Stimulated activated CD4-positive, alpha-beta T cell treated with anti-CD3 and anti-CD28 coated beads, Interleukin-1b, Interleukin-23, amount 100 ng/mL, for 24 hours (primary cell): ENCODE data around the gene HGF.
"Not testable (repeated sequence)": the region's sequence is repeated elsewhere in the genome, so short reads cannot be mapped to it uniquely, and the experiment has no call there.

Experiments
- DNase-seq, 4 experiments: peaks; one replicate each; pipeline ENCODE4 v3.0.0-alpha.2; 2020; ENCODE audit warnings: low read depth in 4 of 4, low spot score in 1 of 4

The HGF gene

GRCh38 chr7:81722250-81722649, 47.6 kb downstream of the HGF start:
- not testable (repeated sequence) for DNase-seq

DNA sequence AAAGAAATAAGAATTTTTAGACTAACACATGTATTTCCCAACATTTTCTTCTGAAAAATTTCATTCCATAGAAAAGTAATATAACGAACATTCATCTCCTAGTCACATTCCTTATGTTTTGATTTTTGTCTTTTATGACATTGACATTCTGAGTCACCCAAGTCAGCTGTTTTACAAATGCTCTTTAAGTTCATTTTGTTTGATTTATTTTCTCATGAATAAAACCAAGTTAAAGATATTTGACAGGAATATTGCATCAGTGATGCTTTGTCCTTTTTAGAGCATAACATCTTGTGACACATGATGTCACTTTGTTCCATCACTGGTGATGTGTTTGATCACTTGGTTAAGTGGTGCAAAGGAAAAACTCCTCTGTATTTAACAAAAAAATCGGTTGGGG, 48.4 kb downstream of the HGF start:
- DNase-seq: no peak

GRCh38 chr7:81719865-81720264, 50.0 kb downstream of the HGF start:
- DNase-seq: no peak

GRCh38 chr7:81715984-81716588, 53.8 kb downstream of the HGF start:
- no peak for DNase-seq

DNA sequence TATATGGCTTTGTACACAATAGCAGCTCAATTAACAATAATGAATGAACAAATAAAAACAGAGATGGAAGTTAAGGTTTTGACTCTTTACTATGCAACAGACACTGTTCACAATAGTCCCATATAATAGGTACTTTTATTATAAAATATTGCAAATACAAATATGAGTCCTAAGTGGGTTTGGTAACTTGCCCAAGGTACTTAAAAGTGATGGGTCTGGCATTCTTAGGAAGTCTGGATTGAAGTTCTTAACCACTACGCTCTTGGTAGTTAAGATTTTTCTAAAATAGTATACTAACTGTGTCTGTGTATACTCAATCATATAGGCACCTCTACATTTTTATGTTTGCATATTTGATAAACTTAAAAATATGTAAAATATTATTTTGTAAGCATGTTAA, 55.5 kb downstream of the HGF start:
- no peak for DNase-seq

- no peak for DNase-seq
Measured at GRCh38 chr7:81710751-81711150, 59.1 kb downstream of the HGF start.

DNA sequence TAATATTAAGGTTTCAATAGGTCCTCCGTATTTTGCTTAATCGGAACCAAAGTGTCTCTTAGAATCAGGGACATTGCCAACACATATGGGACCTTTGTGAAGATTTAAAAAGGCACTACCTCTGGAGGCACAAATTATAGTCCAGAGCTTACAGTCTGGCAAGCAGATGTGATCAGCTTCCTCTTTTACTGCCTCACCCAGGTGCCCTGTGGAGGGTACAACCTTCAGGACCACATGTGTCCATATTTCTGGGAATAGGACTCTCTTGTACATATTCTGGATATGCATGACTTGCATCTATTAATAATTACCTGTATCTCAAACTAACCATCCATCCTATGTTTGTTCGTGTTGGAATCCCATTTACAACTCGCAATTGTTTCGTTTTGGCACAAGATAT, 60.0 kb downstream of the HGF start:
- no peak for DNase-seq

DNA sequence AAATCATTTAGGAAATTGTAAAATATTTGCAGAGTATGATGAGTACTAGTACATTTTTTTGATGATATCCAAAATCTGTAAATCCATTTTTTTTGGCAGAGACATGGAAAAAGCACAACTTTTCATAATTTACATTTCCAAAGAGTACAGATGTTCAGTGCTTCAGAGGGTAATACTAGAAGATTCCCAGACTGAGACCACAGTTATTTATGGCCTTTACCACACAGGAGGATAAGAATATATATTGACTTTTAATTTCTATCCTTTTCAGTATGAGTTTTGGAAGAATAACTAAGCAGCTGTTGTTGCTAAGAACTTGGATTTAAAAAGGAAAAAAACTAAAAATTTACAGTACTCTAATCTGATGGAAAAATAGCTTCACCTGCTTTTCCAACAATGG, 61.9 kb downstream of the HGF start:
- DNase-seq: no peak

GRCh38 chr7:81707196-81707595, 62.7 kb downstream of the HGF start:
- no peak for DNase-seq

- DNase-seq: no peak
Measured at GRCh38 chr7:81705206-81705605, 64.6 kb downstream of the HGF start.

DNA sequence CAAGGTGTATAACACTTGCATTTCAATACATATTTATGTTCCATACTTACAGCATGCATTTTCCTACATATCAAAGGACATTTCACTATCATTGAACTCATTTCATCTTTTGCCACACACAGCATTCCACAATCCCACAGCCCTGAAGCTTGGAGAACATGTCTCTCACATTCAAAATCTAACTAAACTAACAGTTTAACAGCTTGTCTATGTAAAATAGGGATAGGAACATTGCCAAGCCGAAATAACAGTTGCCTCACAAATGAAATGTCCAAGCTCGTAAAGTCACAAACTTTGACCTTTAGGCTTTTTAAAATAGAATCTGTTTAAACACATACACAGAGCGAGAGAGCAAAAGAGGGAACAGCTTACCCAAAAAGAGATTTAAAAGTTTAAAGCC, 65.3 kb downstream of the HGF start:
- no peak for DNase-seq

DNA sequence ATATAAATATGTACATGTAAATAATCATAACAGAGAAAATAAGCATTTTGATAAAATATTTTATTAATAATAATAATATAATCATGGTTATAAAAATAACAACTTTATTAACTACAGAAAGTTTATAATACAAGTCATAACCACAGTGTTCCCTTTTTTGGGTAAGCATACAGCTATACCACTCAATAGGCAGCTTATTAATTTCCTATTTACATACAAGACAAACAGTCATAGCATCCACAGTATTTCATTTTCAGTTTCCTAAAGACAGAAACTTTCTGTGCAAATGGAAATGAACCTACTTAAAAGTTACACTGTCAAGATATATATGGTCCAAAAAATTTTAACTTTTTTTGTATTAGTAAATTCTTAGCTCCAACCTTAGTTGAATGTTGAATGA, 70.9 kb downstream of the HGF start:
- no peak for DNase-seq

DNA sequence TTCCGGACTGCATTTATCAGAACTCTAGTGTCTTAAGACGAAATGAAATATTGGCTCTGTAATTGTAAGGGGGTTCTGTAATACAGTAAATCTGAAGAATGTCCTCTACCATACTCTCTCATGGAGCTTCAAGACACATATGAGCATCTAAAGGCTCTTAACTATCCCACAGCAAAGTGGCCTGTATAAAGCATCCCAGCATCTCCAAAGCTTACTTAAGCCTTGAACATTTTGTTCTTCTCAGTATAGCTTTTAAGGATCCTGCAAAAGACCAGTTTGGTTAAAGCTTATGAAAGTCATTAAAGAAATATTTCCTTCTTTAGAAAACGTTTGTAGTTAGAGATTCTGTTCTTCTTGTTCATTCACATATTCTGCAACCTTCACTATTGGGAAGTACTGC, 75.1 kb downstream of the HGF start:
- no peak for DNase-seq

DNA sequence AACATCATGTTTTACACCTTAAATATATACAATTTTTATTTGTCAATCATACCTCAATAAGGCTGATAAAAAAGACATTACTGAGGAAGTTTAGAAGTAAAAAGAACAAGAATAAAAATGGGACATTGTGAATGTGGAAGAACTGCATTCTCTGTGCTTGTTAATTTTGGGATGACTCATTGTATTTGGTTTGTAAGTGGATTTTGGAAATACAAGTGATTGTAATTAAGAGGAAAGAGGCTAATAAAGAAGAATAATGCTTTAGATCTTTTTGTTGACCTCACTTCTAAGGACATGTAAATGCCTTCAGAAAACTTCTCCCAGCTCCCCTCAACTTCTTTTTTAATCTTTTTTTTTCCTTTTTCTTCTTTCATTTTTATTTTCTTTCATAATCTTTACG, 76.0 kb downstream of the HGF start:
- no peak for DNase-seq

GRCh38 chr7:81693080-81693479, 76.8 kb downstream of the HGF start:
- no peak for DNase-seq

GRCh38 chr7:81692146-81692905, 77.5 kb downstream of the HGF start:
- DNase-seq: no peak

DNA sequence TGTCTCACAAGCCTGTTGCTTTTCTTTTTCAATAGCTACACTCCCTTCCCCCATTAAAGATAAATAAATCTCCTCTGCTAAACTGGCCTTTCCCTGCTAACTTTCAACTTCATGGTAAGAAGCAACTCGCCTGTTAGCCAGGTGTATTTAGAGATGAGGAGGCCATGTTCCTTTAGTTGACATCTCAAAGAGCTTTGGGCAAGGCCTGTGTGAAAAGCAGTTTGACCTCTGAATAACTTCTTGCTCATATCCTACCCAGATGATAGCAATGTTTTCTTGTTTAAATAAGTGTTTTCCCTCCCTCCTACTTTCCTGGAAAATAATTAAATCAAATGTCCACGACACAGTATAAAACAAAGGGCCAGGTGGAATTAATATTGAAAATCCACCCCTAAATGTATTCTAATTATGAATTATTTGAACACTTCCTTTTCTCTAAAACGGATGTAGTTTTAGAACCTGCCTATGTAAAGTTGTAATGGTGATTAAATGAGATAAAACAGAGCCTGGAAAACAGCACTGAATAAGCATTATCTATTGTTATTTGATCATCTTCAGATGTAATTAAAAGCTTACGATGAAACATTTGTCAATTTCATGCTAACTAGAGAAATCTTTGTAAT, 78.5 kb downstream of the HGF start:
- DNase-seq: no peak

DNA sequence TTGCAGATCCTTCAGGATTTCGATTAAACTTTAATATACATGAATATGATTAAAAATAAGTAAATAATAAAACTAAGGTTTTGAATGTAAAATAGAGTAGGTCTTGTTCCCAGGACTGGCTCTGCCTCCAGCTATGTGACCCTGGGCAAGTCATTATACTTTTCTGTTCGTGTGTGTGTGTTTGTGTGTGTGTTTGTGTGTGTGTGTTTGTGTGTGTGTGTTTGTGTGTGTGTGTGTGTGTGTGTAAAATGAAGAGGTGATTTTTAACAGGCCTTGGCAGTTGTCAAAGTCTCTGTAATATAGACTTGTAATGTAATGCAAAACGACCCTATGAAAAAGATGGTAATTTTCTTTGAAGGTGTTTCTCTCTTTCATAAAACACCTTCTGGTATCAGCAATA, 79.2 kb downstream of the HGF start:
- DNase-seq: no peak

- DNase-seq: no peak
Measured at GRCh38 chr7:81690251-81690650, 79.6 kb downstream of the HGF start.

- DNase-seq: no peak
Measured at GRCh38 chr7:81688622-81689411, 81.0 kb downstream of the HGF start.

DNA sequence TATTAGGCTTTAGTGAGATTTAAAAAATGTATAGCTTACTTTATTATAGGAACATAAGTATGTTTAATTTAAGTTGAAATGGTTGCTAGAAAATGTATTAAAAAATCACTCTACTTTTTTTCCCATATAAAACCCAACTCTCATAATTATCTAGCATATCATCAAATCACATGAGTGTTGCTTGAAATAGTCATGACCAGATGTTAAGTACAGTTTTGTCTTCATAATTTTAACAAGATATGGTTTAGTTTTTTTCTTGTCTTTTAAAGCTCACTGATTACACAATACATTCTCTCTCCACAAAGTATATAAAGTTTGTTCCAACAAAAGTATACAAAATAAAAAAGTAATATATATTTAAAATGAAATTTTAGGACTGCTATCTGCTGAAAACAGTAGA, 82.8 kb downstream of the HGF start:
- DNase-seq: no peak
